Pancreas (tissue), 10 donors: ENCODE results near the gene ATP8B1. TPM values are rescaled to one million over a fixed set of nuclear protein-coding genes. Genes with fewer than 3 reads are reported as not detected.

Source experiments
- ATAC-seq, 4 donors: fragments of 200-7000 bp; cut with Tn5 transposase; one replicate each; pipeline versions ENCODE4 v1.8.0 to v1.9.1; 2020; ENCODE audit warnings: mild to moderate bottlenecking in 4 of 4, moderate library complexity in 4 of 4
- DNase-seq, 6 donors: peaks; one replicate each; pipeline ENCODE4 v3.0.0-alpha.2; 2020
- FAIRE-seq: peaks from 2 replicates; lab custom pipeline; 2012; peaks lifted over from hg19 to GRCh38; lab: Jason Lieb, UNC
- H3K27ac ChIP-seq, 4 donors: fragments of 200-600 bp; sonication (generic); 1 replicate in 3 of 4; 2 replicates in 1 of 4; pipeline versions ENCODE4 v1.5.0 to v1.8.0; 2020
- H3K27me3 ChIP-seq, 4 donors: fragments of 200-600 bp; one replicate each; pipeline ENCODE4 v1.8.0; 2021
- H3K36me3 ChIP-seq, 3 donors: fragments of 200-600 bp; sonication (generic) in 1 of 3; one replicate each; pipeline versions ENCODE4 v1.5.0 to v1.8.0; 2020 to 2021
- H3K4me1 ChIP-seq, 3 donors: fragments of 200-600 bp; one replicate each; pipeline ENCODE4 v1.8.0; 2021
- H3K4me3 ChIP-seq, 4 donors: fragments of 200-600 bp; sonication (generic) in 2 of 4; one replicate each; pipeline versions ENCODE4 v1.5.0 to v1.8.0; 2020 to 2021
- H3K9me3 ChIP-seq, 4 donors: fragments of 200-600 bp; one replicate each; pipeline ENCODE4 v1.8.0; 2021
- WGBS, 2 donors: extraction: QIAGEN DNeasy Blood & Tissue Kit; methylation state at CpG; one replicate each; pipeline ENCODE4 v1.1.7; 2013; 5-methylcytosine and 5-hydroxymethylcytosine counted together
- intact Hi-C, 3 donors: fragments of 100-400 bp; cut with DNase I; formaldehyde crosslinking; loops; one replicate each; pipeline versions ENCODE4 v1.11.1 to v1.14.2; 2022
- polyA plus RNA-seq, 2 donors: library from polyadenylated mRNA; stranded (reverse); fragments of 200-250 nt; gene quantifications; one replicate each; pipeline ENCODE4 v1.2.3, GENCODE V29; 2013
- total RNA-seq, 6 donors: library from RNA; stranded (reverse); fragmentation: NEBNext Ultra II Directional in 4 of 6; extraction: Animal tissue kit (Norgen Biotek cat#: 25700) in 4 of 6; gene quantifications; one replicate each; pipeline versions ENCODE4 v1.2.1 to v1.2.4, GENCODE V29; 2021 to 2023
- TF ChIP-seq, protein P1 (sequence below), 4 donors: fragments of 200-600 bp; sonication (generic) in 3 of 4; IDR thresholded peaks; one replicate each; pipeline versions ENCODE4 v1.5.0 to v1.8.0; 2021; ENCODE audit warnings: antibody characterized with exemption in 4 of 4
- donor health status: healthy with polysubstance abuse.
- donor health status: DM: no; HTN: no; CAD: no; lungs with moderate emphysema.
- donor health status: DM: no; HTN: no; CAD: no.
- donor health status: control.
- donor health status: control.
- donor health status: Bipolar disorder and iron deficiency.
- donor health status: DM: yes; HTN: yes; CAD: no.
- donor health status: DM: no; HTN: no; CAD: no.
- donor health status: DM: no; HTN: no; CAD: no.
- donor health status: DM: yes; HTN: yes; CAD: no.

ATP8B1 gene
- total and polyA plus RNA-seq, 8 donors = 8.0 to 44.8 (median 36.9) TPM

DNA sequence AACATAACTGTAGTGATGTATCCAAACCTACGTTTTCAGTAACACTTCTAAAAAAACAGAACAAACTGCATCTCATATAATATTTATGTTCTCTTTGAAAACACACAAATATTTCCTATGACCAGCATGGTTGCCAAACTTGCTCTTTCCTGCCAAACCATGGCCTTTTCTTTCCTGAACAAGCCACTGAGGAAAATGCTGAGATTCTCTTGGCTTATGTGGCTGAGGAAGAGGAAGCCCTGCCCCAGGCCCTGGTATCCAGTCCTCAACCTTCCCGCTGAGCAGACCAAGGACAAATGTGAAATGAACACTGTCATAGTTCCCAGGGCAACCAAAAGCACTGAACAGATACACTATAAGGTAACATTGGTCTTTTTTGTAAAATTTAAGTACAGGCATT lies 145.6 kb downstream of the ATP8B1 start:
- no peak for DNase-seq
- Histone ChIP-seq H3K4me1 (no peaks in the 10 kb centered on the region), H3K9me3 (no peaks in the 10 kb centered on the region), H3K36me3 (peaks cover 0 to 68% (median 11%) of the 10 kb centered on the region in 3 donors), H3K27ac (no peak overlapping the region), H3K4me3 (no peak overlapping the region), H3K27me3 (no peaks in the 10 kb centered on the region)
- TF ChIP-seq, protein P1, sequence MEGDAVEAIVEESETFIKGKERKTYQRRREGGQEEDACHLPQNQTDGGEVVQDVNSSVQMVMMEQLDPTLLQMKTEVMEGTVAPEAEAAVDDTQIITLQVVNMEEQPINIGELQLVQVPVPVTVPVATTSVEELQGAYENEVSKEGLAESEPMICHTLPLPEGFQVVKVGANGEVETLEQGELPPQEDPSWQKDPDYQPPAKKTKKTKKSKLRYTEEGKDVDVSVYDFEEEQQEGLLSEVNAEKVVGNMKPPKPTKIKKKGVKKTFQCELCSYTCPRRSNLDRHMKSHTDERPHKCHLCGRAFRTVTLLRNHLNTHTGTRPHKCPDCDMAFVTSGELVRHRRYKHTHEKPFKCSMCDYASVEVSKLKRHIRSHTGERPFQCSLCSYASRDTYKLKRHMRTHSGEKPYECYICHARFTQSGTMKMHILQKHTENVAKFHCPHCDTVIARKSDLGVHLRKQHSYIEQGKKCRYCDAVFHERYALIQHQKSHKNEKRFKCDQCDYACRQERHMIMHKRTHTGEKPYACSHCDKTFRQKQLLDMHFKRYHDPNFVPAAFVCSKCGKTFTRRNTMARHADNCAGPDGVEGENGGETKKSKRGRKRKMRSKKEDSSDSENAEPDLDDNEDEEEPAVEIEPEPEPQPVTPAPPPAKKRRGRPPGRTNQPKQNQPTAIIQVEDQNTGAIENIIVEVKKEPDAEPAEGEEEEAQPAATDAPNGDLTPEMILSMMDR (IDR thresholded peaks at IDR 0.05) = no peak
- intact Hi-C loops = no loop called here
- 83 to 84% methylated on average over 2 of the region's 2 CpGs for WGBS, 2 donors
- ATAC-seq = peak in 1 of 4 donors; percentile 47
- no peak for FAIRE-seq

DNA sequence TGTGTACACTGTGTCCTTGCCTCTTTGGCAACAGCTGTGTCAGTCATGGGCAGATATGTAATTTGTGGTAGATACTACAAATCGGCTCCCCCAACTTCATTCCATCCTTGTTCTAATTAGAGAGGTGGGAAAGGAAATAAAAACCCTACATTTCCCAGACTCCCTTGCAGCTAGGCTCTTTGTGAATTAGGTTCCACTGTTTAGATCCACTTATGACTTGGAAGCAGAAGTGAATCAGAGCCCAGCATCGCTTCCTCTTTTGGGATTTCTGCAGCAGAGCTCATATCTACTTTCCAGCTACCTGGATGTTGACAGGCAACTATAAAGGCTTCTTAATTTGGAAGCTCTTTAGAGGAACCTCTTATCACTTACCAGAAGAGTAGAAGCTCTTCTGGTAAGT lies 147.4 kb downstream of the ATP8B1 start:
- 88 to 94% methylated on average over 2 of the region's 2 CpGs for WGBS, 2 donors
- ATAC-seq (no peak), FAIRE-seq (no peak), DNase-seq (no peak)
- Histone ChIP-seq H3K36me3 (peaks cover 0 to 59% (median 9%) of the 10 kb centered on the region in 3 donors), H3K4me1 (no peaks in the 10 kb centered on the region), H3K4me3 (no peak overlapping the region), H3K27ac (no peak overlapping the region), H3K27me3 (no peaks in the 10 kb centered on the region), H3K9me3 (no peaks in the 10 kb centered on the region)
- intact Hi-C loops = no loop called here
- TF ChIP-seq, protein P1 (IDR thresholded peaks at IDR 0.05) = no peak

DNA sequence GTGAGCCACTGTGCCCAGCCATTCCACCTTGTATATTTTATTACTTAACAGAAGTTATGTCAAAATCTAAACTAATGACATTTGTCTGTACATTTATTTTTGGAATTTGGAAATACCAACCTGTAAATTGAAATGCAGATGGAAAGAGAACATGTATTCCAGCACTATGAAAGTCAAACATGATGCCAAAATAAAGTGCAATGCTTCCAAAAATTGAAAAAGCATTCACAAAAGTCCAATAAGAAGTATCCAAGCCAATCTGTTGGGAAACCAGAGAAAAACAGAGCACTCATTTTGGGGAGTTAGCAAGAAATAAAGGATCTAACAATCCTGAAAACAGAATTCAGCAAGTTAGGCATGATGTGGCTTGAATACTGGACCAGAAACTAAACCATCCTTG lies 151.2 kb downstream of the ATP8B1 start:
- peaks cover 0 to 45% (median 8%) of the 10 kb centered on the region in 3 donors for H3K36me3 ChIP-seq
- no peaks in the 10 kb centered on the region for H3K27me3 ChIP-seq
- H3K4me3 ChIP-seq = no peak overlapping the region
- TF ChIP-seq, protein P1 (IDR thresholded peaks at IDR 0.05) = no peak
- no peaks in the 10 kb centered on the region for H3K4me1 ChIP-seq
- no peak overlapping the region for H3K27ac ChIP-seq
- no peak for FAIRE-seq
- ATAC-seq = no peak
- H3K9me3 ChIP-seq = no peaks in the 10 kb centered on the region
- no peak for DNase-seq
- intact Hi-C loops = no loop called here

DNA sequence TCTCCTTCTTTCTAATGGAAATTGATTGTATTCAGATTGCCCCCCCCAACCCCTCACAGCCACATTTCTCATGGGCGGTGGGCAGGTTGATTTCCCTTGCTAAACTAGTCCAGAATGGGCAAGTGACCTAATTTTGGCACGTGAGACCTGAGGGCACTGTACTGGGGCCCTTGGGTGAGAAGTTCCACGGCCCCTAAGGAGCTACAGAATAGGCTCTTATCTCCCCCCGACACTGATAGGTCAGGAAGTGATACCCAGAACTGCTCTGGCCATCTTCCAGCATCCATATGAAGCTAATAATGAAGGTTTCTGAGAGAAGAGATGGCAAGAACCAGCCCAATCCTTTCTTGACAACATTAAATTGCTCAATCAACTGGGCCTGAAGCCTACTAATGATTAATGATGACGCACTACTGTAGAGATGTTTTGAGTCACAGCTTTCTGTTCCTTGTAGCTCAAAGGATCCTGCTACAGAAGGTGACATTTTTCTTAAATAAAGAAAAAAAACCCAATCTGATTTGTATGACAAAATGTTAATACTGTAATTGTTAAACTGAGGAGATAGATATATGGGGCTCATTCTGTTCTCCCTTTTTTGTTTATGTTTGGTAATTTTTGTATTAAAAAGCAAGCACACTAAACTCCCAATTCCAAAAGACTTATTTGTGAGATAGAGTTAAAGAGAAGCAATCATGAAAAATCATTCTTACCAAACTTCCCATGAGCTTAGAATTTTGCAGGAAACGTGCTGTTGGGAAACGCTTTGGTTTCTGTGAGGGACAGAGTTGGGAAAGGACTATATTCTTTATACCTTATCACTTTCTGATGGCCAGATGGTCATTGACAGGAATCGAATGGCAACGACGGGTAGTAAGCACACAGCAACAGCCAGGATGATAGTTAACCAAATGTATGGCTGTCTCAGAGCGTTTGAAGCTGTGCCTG lies 153.3 kb downstream of the ATP8B1 start:
- Histone ChIP-seq H3K9me3 (no peaks in the 10 kb centered on the region), H3K4me1 (no peaks in the 10 kb centered on the region), H3K27me3 (no peaks in the 10 kb centered on the region), H3K4me3 (no peak overlapping the region), H3K27ac (no peak overlapping the region), H3K36me3 (peaks cover 0 to 31% (median 8%) of the 10 kb centered on the region in 3 donors)
- intact Hi-C loops = no loop called here
- peak; percentile 5 for FAIRE-seq
- DNase-seq = no peak
- peak in 3 of 4 donors; percentile 39 to 71 (median 46) for ATAC-seq
- TF ChIP-seq, protein P1 (IDR thresholded peaks at IDR 0.05) = no peak
- WGBS, 2 donors = 79 to 84% methylated on average over 11 of the region's 11 CpGs

DNA sequence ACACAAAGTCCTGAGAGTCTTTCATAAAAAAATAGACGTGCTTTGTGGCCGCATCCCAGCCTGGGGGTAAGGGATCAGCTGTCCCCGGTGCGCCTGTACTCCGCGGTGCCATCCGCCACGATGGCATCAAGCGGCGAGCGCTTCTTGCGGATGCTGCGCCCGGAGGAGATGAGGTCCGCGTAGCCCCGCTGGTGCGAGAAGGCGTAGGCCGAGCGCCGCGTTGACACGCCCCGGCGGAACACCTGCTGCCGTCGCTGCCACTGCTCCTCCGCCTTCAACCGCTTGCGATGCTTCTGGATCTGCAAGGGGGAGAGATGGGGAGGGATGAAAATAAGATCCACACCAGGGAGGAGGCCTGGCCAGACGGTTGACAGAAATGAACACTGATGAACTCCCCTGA lies 154.7 kb downstream of the ATP8B1 start:
- Histone ChIP-seq H3K4me3 (no peak overlapping the region), H3K36me3 (peaks cover 0 to 20% (median 8%) of the 10 kb centered on the region in 3 donors), H3K27me3 (no peaks in the 10 kb centered on the region), H3K27ac (no peak overlapping the region), H3K4me1 (no peaks in the 10 kb centered on the region), H3K9me3 (no peaks in the 10 kb centered on the region)
- DNase-seq = peak in 1 of 6 donors; percentile 55
- peak in 1 of 4 donors; percentile 17 for ATAC-seq
- TF ChIP-seq, protein P1 (IDR thresholded peaks at IDR 0.05) = no peak
- no peak for FAIRE-seq
- WGBS, 2 donors = 91 to 93% methylated on average over 32 of the region's 32 CpGs
- intact Hi-C loops = no loop called here
